SK-N-SH (cell line): ENCODE measurements around the gene ANKMY1. TPM values are rescaled to one million over a fixed set of nuclear protein-coding genes. Genes with fewer than 3 reads are reported as not detected.

ENCODE experiments used
- CTCF ChIA-PET: fragments of 300-600, 350-600 bp; formaldehyde crosslinking; extraction: SDS; loops from one replicate; lab custom pipeline; 2021; lab: Yijun Ruan, JAX
- POLR2A ChIA-PET: fragments of 350-600 bp; sonication (Branson Sonifier 250); formaldehyde crosslinking; extraction: SDS; loops from one replicate; lab custom pipeline; 2020; ENCODE audit warnings: antibody characterized with exemption, inconsistent platforms; lab: Yijun Ruan, JAX
- DNase-seq: peaks from one replicate; pipeline ENCODE4 v3.0.0; 2012
- H2AFZ ChIP-seq: fragments of 200-600 bp; sonication (generic); 2 replicates; pipeline ENCODE4 v1.8.1; 2016; ENCODE audit warnings: antibody characterized with exemption, mild to moderate bottlenecking, low read depth
- H3F3A ChIP-seq: fragments of 200-600 bp; sonication (generic); replicated peaks from 2 replicates; pipeline ENCODE3; 2016; ENCODE audit warnings: antibody characterized with exemption, mild to moderate bottlenecking; ENCODE audit not compliant: insufficient read depth
- H3K27ac ChIP-seq, 2 experiments: fragments of 200-500 bp in 1 of 2; fragments of 200-600 bp in 1 of 2; sonication (Bioruptor generic) in 1 of 2; sonication (generic), shearing (Covaris generic) in 1 of 2; 2 replicates each; pipeline versions ENCODE4 v1.5.1 to v1.6.1; 2014 to 2016; ENCODE audit warnings: low read depth in 2 of 2, inconsistent platforms in 1 of 2, low read length in 1 of 2, mild to moderate bottlenecking in 1 of 2, mixed read lengths in 1 of 2
- H3K27me3 ChIP-seq: fragments of 200-600 bp; sonication (generic), shearing (Covaris generic); 2 replicates; pipeline ENCODE4 v1.6.1; 2016; ENCODE audit warnings: mixed run types; ENCODE audit not compliant: insufficient read depth
- H3K36me3 ChIP-seq, 2 experiments: fragments of 200-500 bp in 1 of 2; fragments of 200-600 bp in 1 of 2; sonication (Bioruptor generic) in 1 of 2; sonication (generic) in 1 of 2; replicated peaks in 1 of 2; 2 replicates each; pipeline versions ENCODE3 to v1.5.1; 2014 to 2016; ENCODE audit warnings: low read length in 1 of 2, mild to moderate bottlenecking in 1 of 2; ENCODE audit not compliant: insufficient read depth in 2 of 2, control insufficient read depth in 1 of 2
- H3K4me1 ChIP-seq, 2 experiments: fragments of 200-500 bp in 1 of 2; fragments of 200-600 bp in 1 of 2; sonication (Bioruptor generic) in 1 of 2; sonication (generic), shearing (Covaris generic) in 1 of 2; 2 replicates each; pipeline versions ENCODE4 v1.5.1 to v1.6.1; 2014 to 2016; ENCODE audit warnings: low read depth in 1 of 2, low read length in 1 of 2, mixed run types in 1 of 2; ENCODE audit not compliant: insufficient read depth in 2 of 2, control insufficient read depth in 1 of 2
- H3K4me2 ChIP-seq: fragments of 200-600 bp; sonication (generic), shearing (Covaris generic); 2 replicates; pipeline ENCODE4 v1.6.1; 2017; ENCODE audit warnings: mixed run types
- H3K4me3 ChIP-seq, 2 experiments: fragments of 200-500 bp in 1 of 2; fragments of 200-600 bp in 1 of 2; sonication (Bioruptor generic) in 1 of 2; sonication (generic), shearing (Covaris generic) in 1 of 2; 2 replicates each; pipeline versions ENCODE4 v1.5.1 to v1.8.1; 2014 to 2016; ENCODE audit warnings: low read depth in 2 of 2, inconsistent platforms in 1 of 2, low read length in 1 of 2, mild to moderate bottlenecking in 1 of 2, mixed read lengths in 1 of 2, moderate library complexity in 1 of 2
- H3K79me2 ChIP-seq: fragments of 200-600 bp; sonication (generic); 2 replicates; pipeline ENCODE4 v1.8.1; 2017; ENCODE audit warnings: mild to moderate bottlenecking; ENCODE audit not compliant: insufficient read depth
- H3K9ac ChIP-seq: fragments of 200-600 bp; sonication (generic); 2 replicates; pipeline ENCODE4 v1.6.1; 2017; ENCODE audit warnings: mixed run types
- H3K9me2 ChIP-seq: fragments of 200-600 bp; sonication (generic); 2 replicates; pipeline ENCODE4 v1.6.1; 2017; ENCODE audit warnings: mixed run types
- H3K9me3 ChIP-seq: fragments of 200-600 bp; sonication (generic); 2 replicates; pipeline ENCODE4 v1.6.1; 2017; ENCODE audit warnings: mixed run types, mild to moderate bottlenecking, moderate library complexity
- H4K20me1 ChIP-seq: fragments of 200-600 bp; sonication (generic); 2 replicates; pipeline ENCODE4 v1.6.1; 2017; ENCODE audit warnings: mild to moderate bottlenecking, mixed run types; ENCODE audit not compliant: insufficient read depth
- ELF1 ChIP-seq: IDR thresholded peaks from 2 replicates; pipeline ENCODE4 v1.4.0; 2012
- EP300 ChIP-seq, 2 experiments: IDR thresholded peaks; 2 replicates each; pipeline versions ENCODE4 v1.4.0 to v1.6.1; 2012; ENCODE audit warnings: borderline replicate concordance in 1 of 2, low read depth in 1 of 2, low read length in 1 of 2
- FOXJ3 ChIP-seq: sonication (generic); formaldehyde crosslinking; IDR thresholded peaks from 2 replicates; pipeline ENCODE4 v1.5.1; 2020; ENCODE audit warnings: mild to moderate bottlenecking, missing genetic modification reagents
- FOXM1 ChIP-seq: IDR thresholded peaks from 2 replicates; pipeline ENCODE4 v1.4.0; 2012; ENCODE audit warnings: low read depth, mild to moderate bottlenecking
- JUND ChIP-seq: IDR thresholded peaks from 2 replicates; pipeline ENCODE4 v1.4.0; 2012
- NRF1 ChIP-seq: IDR thresholded peaks from 2 replicates; pipeline ENCODE4 v1.6.1; 2012; ENCODE audit warnings: low read depth, mild to moderate bottlenecking, low read length
- POLR2AphosphoS5 ChIP-seq: IDR thresholded peaks from 2 replicates; pipeline ENCODE4 v1.6.1; 2012; ENCODE audit warnings: low read depth, low read length
- RXRA ChIP-seq: IDR thresholded peaks from 2 replicates; pipeline ENCODE4 v1.4.0; 2012; ENCODE audit warnings: low read depth, mild to moderate bottlenecking, borderline replicate concordance
- SIN3A ChIP-seq: IDR thresholded peaks from 2 replicates; pipeline ENCODE4 v1.6.1; 2012; ENCODE audit warnings: low read depth, mild to moderate bottlenecking, low read length, moderate library complexity, borderline replicate concordance
- TAF1 ChIP-seq: IDR thresholded peaks from 2 replicates; pipeline ENCODE4 v1.6.1; 2012; ENCODE audit warnings: low read depth, mild to moderate bottlenecking, low read length, moderate library complexity, borderline replicate concordance
- TCF12 ChIP-seq: IDR thresholded peaks from 2 replicates; pipeline ENCODE4 v1.4.0; 2012
- YY1 ChIP-seq: IDR thresholded peaks from 2 replicates; pipeline ENCODE4 v1.4.0; 2012; ENCODE audit warnings: low read depth, mild to moderate bottlenecking
- WGBS: methylation state at CpG from one replicate; pipeline ENCODE4 v1.1.6; 2017; ENCODE audit warnings: low lambda C conversion rate; 5-methylcytosine and 5-hydroxymethylcytosine counted together
- polyA plus RNA-seq, 3 experiments: library from polyadenylated mRNA; depleted of rRNA; stranded (reverse); fragments of >200 nt; gene quantifications; 2 replicates each; pipeline ENCODE4 v1.2.3, GENCODE V29; 2012
- TF ChIP-seq, protein P1 (sequence below): IDR thresholded peaks from 2 replicates; pipeline ENCODE4 v1.4.0; 2012; ENCODE audit warnings: low read depth
- TF ChIP-seq, protein P2 (sequence below): IDR thresholded peaks from 2 replicates; pipeline ENCODE4 v1.6.1; 2012; ENCODE audit warnings: mild to moderate bottlenecking, low read depth, low read length, moderate library complexity
- TF ChIP-seq, protein P3 (sequence below): fragments of 150-350 bp; IDR thresholded peaks from 2 replicates; pipeline ENCODE4 v1.6.1; 2017; ENCODE audit warnings: antibody characterized with exemption, low read length, low read depth, borderline replicate concordance

Gene ANKMY1
- polyA plus RNA-seq, 1 of the 3 experiments (the other 2 are of a cell fraction): 12.1 TPM

DNA sequence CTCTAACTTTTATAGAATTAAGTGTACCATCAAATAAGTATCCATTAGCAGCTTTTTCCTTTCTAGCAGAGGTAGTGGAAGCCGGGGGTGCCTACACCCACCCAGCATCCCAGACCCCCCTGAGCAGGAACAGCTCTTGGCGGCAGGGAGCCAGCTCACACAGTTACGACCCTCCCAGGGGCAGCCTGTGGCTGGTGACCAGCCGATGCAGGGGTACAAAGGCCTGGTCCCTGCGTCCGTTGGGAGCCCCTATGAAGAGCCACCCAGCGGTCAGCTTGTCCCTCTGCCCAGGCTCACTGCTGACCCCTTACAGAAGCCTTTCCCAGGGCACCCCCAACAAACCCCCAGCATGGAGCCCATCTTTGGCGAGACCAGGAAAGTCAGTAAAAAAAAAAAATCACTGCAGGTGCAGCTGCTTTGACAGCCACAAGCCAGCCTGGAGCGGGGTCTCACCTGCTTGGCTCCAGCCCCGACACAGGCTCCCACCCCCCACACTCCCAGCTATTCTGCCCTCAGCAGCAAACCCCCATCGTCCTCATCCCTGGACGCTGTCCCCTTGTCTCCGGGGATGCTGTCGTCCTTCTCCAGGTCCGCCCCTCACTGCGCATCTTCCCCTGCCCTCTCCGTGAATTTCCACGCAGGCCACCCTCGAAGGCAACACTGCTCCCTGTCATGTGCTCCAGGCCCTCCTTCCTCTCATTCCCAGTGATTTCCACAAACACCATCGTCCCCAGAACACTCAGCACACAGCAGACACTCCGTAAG, 79.3 kb downstream of the ANKMY1 start:
- ChIA-PET CTCF (interaction anchor here (1.2 kb wide), 1 partner anchor 18 kb away, joined by 5 read pairs; no protein-coding TSS in a partner anchor), POLR2A (no interaction called here)
- 82% methylated on average over 17 of the region's 21 CpGs for WGBS
- Histone ChIP-seq H4K20me1 (no peaks in the 10 kb centered on the region), H3K4me1 (no peaks in the 10 kb centered on the region), H3K4me2 (no peak overlapping the region), H3K36me3 (no peaks in the 10 kb centered on the region), H3K9me3 (peaks cover 9% of the 10 kb centered on the region; the same call in 1 of the 2 replicates), H3K9me2 (no peaks in the 10 kb centered on the region), H3F3A (peaks cover 3% of the 10 kb centered on the region), H3K79me2 (no peaks in the 10 kb centered on the region), H3K4me3 (no peak overlapping the region), H2AFZ (no peak overlapping the region), H3K27me3 (no peaks in the 10 kb centered on the region), H3K27ac (no peak overlapping the region), H3K9ac (no peak overlapping the region)
- DNase-seq: peak; percentile 6
- no peak for TF ChIP-seq FOXJ3 (CRISPR knock-in tag)
- no peak for TF ChIP-seq NRF1
- TF ChIP-seq YY1: no peak
- no peak for TF ChIP-seq EP300 (IDR thresholded peaks at IDR 0.05; ENCODE audit: borderline replicate concordance in 1 of 2, low read depth in 1 of 2, low read length in 1 of 2)

DNA sequence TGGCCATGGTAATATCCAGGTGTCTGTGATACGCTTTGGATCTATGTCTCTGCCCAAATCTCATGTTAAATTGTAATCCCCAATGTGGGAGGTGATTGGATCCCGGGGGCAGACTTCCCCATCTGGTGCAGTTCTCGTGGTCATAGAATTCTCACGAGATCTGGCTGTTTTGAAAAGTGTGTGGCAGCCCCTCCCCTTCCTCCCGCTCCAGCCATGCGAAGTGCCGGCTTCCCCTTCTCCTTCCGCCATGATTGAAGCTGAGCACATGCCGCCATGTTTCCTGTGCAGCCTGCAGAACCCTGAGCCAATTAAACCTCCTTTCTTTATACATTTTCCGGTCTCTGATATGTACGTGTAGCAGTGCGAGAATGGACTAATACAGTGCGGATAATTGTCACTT, 79.9 kb downstream of the ANKMY1 start:
- CTCF ChIA-PET: interaction anchor here (1.2 kb wide), 1 partner anchor 19 kb away, joined by 5 read pairs; no protein-coding TSS in a partner anchor
- WGBS: 84% methylated on average over 13 of the region's 13 CpGs
- no peaks in the 10 kb centered on the region for H4K20me1 ChIP-seq
- H3F3A ChIP-seq: peaks cover 6% of the 10 kb centered on the region
- peak; percentile 3 for DNase-seq
- H3K4me2 ChIP-seq: no peak overlapping the region
- TF ChIP-seq ELF1 (no peak), JUND (no peak), FOXJ3 (CRISPR knock-in tag) (no peak), POLR2AphosphoS5 (no peak), SIN3A (no peak), RXRA (no peak), FOXM1 (no peak), TAF1 (no peak), TCF12 (no peak)
- TF ChIP-seq, protein P1, sequence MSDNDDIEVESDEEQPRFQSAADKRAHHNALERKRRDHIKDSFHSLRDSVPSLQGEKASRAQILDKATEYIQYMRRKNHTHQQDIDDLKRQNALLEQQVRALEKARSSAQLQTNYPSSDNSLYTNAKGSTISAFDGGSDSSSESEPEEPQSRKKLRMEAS: no peak
- TF ChIP-seq, protein P2, sequence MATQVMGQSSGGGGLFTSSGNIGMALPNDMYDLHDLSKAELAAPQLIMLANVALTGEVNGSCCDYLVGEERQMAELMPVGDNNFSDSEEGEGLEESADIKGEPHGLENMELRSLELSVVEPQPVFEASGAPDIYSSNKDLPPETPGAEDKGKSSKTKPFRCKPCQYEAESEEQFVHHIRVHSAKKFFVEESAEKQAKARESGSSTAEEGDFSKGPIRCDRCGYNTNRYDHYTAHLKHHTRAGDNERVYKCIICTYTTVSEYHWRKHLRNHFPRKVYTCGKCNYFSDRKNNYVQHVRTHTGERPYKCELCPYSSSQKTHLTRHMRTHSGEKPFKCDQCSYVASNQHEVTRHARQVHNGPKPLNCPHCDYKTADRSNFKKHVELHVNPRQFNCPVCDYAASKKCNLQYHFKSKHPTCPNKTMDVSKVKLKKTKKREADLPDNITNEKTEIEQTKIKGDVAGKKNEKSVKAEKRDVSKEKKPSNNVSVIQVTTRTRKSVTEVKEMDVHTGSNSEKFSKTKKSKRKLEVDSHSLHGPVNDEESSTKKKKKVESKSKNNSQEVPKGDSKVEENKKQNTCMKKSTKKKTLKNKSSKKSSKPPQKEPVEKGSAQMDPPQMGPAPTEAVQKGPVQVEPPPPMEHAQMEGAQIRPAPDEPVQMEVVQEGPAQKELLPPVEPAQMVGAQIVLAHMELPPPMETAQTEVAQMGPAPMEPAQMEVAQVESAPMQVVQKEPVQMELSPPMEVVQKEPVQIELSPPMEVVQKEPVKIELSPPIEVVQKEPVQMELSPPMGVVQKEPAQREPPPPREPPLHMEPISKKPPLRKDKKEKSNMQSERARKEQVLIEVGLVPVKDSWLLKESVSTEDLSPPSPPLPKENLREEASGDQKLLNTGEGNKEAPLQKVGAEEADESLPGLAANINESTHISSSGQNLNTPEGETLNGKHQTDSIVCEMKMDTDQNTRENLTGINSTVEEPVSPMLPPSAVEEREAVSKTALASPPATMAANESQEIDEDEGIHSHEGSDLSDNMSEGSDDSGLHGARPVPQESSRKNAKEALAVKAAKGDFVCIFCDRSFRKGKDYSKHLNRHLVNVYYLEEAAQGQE: no peak
- TF ChIP-seq, protein P3, sequence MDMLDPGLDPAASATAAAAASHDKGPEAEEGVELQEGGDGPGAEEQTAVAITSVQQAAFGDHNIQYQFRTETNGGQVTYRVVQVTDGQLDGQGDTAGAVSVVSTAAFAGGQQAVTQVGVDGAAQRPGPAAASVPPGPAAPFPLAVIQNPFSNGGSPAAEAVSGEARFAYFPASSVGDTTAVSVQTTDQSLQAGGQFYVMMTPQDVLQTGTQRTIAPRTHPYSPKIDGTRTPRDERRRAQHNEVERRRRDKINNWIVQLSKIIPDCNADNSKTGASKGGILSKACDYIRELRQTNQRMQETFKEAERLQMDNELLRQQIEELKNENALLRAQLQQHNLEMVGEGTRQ: no peak
- no peak overlapping the region for H3K27ac ChIP-seq
- H3K4me1 ChIP-seq: no peaks in the 10 kb centered on the region
- no peaks in the 10 kb centered on the region for H3K79me2 ChIP-seq
- H3K9me2 ChIP-seq: no peaks in the 10 kb centered on the region
- H3K27me3 ChIP-seq: no peaks in the 10 kb centered on the region
- no peak overlapping the region for H3K4me3 ChIP-seq
- H3K9me3 ChIP-seq: peaks cover 14% of the 10 kb centered on the region
- no peak overlapping the region for H2AFZ ChIP-seq
- no peak overlapping the region for H3K9ac ChIP-seq
- POLR2A ChIA-PET: no interaction called here
- no peaks in the 10 kb centered on the region for H3K36me3 ChIP-seq
